ENCODE measurements around the gene SLC6A15. TPM values are rescaled to one million over a fixed set of nuclear protein-coding genes. Genes with fewer than 3 reads are reported as not detected.

Gene SLC6A15
- polyA plus RNA-seq, 1 of the 3 experiments (the other 2 are of a cell fraction): 0.76 TPM

DNA sequence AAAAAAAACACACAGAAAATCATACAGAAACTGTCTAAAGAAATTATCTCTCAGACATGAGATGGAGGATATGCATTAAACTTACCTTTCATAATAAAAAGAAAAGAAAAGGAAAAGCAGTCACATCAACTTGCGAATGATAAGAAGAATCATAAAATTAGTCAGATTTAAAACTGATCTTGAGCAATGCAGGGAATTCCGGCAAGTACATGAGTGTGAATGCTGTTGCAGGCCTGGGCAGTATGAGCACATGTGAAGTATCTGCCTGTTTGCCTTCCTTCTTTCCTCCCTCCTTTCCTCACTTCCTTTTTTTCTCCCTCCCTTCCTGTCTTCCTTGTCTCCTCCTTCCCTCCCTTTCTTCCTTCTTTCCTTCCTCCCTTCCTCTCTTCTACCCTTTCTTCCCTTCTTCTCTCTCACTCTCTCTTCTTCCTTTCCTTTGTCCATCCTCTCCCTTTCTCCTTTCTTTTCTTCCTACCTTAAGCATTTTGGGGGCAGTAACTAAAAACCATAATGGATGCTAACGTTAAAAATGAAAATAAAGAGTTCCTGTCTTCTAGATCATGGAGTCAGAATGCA is 38.5 kb upstream of the SLC6A15 start:
- no peak for DNase-seq
- Histone ChIP-seq H3K27me3 (ENCODE audit: insufficient read depth) (no peaks in the 10 kb centered on the region), H3K9ac (no peak overlapping the region), H3K27ac (ENCODE audit: low read depth in 2 of 2, low read length in 1 of 2) (no peak overlapping the region), H3K9me3 (no peaks in the 10 kb centered on the region; the same call in 1 of the 2 replicates), H3K4me1 (ENCODE audit: control insufficient read depth in 1 of 2, insufficient read depth in 2 of 2, low read depth in 1 of 2, low read length in 1 of 2) (no peaks in the 10 kb centered on the region), H4K20me1 (ENCODE audit: insufficient read depth) (no peaks in the 10 kb centered on the region), H3K4me2 (no peak overlapping the region), H3F3A (replicated peaks; ENCODE audit: insufficient read depth) (no peaks in the 10 kb centered on the region), H2AFZ (ENCODE audit: low read depth) (0 out of 2 replicates have a peak overlapping the region, but pooled peaks have one; percentile 72), H3K4me3 (ENCODE audit: low read depth in 2 of 2, low read length in 1 of 2) (no peak overlapping the region), H3K36me3 (replicated peaks in 1 of 2; ENCODE audit: control insufficient read depth in 1 of 2, insufficient read depth in 2 of 2, low read length in 1 of 2) (no peaks in the 10 kb centered on the region), H3K9me2 (no peaks in the 10 kb centered on the region), H3K79me2 (ENCODE audit: insufficient read depth) (no peaks in the 10 kb centered on the region)
- TF ChIP-seq RFX5 (IDR thresholded peaks at IDR 0.05; ENCODE audit: low read length): no peak
- TF ChIP-seq REST (IDR thresholded peaks at IDR 0.05; ENCODE audit: low read depth, low read length): no peak
- no peak for TF ChIP-seq ZBTB33 (IDR thresholded peaks at IDR 0.05; ENCODE audit: borderline replicate concordance, low read depth)
- no peak for TF ChIP-seq SIN3A (IDR thresholded peaks at IDR 0.05; ENCODE audit: borderline replicate concordance, low read depth, low read length)
- 62% methylated on average over 3 of the region's 3 CpGs for WGBS (ENCODE audit: low lambda C conversion rate)
- CTCF ChIA-PET: no interaction called here
- POLR2A ChIA-PET: no interaction called here

GRCh38 chr12:84946753-84947152 is 34.2 kb upstream of the SLC6A15 start:
- Histone ChIP-seq H3K27me3 (ENCODE audit: insufficient read depth) (no peaks in the 10 kb centered on the region), H3K4me1 (ENCODE audit: control insufficient read depth in 1 of 2, insufficient read depth in 2 of 2, low read depth in 1 of 2, low read length in 1 of 2) (no peaks in the 10 kb centered on the region), H3K36me3 (replicated peaks in 1 of 2; ENCODE audit: control insufficient read depth in 1 of 2, insufficient read depth in 2 of 2, low read length in 1 of 2) (no peaks in the 10 kb centered on the region), H4K20me1 (ENCODE audit: insufficient read depth) (no peaks in the 10 kb centered on the region), H3K4me3 (ENCODE audit: low read depth in 2 of 2, low read length in 1 of 2) (no peak overlapping the region), H3K27ac (ENCODE audit: low read depth in 2 of 2, low read length in 1 of 2) (no peak overlapping the region), H3K79me2 (ENCODE audit: insufficient read depth) (no peaks in the 10 kb centered on the region), H3K9me3 (no peaks in the 10 kb centered on the region), H3K9me2 (no peaks in the 10 kb centered on the region), H2AFZ (ENCODE audit: low read depth) (no peak overlapping the region), H3K9ac (no peak overlapping the region), H3F3A (replicated peaks; ENCODE audit: insufficient read depth) (no peaks in the 10 kb centered on the region), H3K4me2 (no peak overlapping the region)
- ChIA-PET POLR2A (no interaction called here), CTCF (interaction anchor here (1.0 kb wide), 1 partner anchor 28 kb away, joined by 3 read pairs; no protein-coding TSS in a partner anchor)
- WGBS (ENCODE audit: low lambda C conversion rate): 81% methylated on average over 2 of the region's 2 CpGs
- no peak for TF ChIP-seq NRF1 (IDR thresholded peaks at IDR 0.05; ENCODE audit: low read depth, low read length)
- TF ChIP-seq, protein P1, sequence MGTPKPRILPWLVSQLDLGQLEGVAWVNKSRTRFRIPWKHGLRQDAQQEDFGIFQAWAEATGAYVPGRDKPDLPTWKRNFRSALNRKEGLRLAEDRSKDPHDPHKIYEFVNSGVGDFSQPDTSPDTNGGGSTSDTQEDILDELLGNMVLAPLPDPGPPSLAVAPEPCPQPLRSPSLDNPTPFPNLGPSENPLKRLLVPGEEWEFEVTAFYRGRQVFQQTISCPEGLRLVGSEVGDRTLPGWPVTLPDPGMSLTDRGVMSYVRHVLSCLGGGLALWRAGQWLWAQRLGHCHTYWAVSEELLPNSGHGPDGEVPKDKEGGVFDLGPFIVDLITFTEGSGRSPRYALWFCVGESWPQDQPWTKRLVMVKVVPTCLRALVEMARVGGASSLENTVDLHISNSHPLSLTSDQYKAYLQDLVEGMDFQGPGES (IDR thresholded peaks at IDR 0.05; ENCODE audit: low read depth, low read length): no peak
- no peak for TF ChIP-seq GABPA (IDR thresholded peaks at IDR 0.05; ENCODE audit: low read depth)
- no peak for TF ChIP-seq SMC3 (IDR thresholded peaks at IDR 0.05; ENCODE audit: low read depth, low read length)
- no peak for DNase-seq
